Fibroblast of the aortic adventitia (primary cell): ENCODE results near the gene SYCE1L. TPM values are rescaled to one million over a fixed set of nuclear protein-coding genes. Genes with fewer than 3 reads are reported as not detected.

ENCODE experiments used
- DNase-seq: peaks from one replicate; pipeline ENCODE4 v3.0.0-alpha.2; 2010; ENCODE audit warnings: low read depth
- H3K4me3 ChIP-seq: 2 replicates; pipeline ENCODE4 v1.5.1; 2011; ENCODE audit warnings: low read depth, mild to moderate bottlenecking, control low read depth, low read length, moderate library complexity
- total RNA-seq: library from RNA; depleted of rRNA; stranded (reverse); fragments of >200 nt; gene quantifications from 2 replicates; pipeline ENCODE4 v1.2.3, GENCODE V29; 2012; ENCODE audit warnings: low replicate concordance
- TF ChIP-seq, protein P1 (sequence below): IDR thresholded peaks from 2 replicates; pipeline ENCODE4 v1.5.1; 2011; ENCODE audit warnings: mild to moderate bottlenecking, low read length, control low read depth, inconsistent platforms; ENCODE audit not compliant: insufficient read depth

SYCE1L gene
- total RNA-seq, 1 donor: 0.09 TPM

GRCh38 chr16:77250400-77250799 is 51.2 kb downstream of the SYCE1L start:
- TF ChIP-seq, protein P1, sequence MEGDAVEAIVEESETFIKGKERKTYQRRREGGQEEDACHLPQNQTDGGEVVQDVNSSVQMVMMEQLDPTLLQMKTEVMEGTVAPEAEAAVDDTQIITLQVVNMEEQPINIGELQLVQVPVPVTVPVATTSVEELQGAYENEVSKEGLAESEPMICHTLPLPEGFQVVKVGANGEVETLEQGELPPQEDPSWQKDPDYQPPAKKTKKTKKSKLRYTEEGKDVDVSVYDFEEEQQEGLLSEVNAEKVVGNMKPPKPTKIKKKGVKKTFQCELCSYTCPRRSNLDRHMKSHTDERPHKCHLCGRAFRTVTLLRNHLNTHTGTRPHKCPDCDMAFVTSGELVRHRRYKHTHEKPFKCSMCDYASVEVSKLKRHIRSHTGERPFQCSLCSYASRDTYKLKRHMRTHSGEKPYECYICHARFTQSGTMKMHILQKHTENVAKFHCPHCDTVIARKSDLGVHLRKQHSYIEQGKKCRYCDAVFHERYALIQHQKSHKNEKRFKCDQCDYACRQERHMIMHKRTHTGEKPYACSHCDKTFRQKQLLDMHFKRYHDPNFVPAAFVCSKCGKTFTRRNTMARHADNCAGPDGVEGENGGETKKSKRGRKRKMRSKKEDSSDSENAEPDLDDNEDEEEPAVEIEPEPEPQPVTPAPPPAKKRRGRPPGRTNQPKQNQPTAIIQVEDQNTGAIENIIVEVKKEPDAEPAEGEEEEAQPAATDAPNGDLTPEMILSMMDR: no peak
- DNase-seq: peak; percentile 88
- no peak overlapping the region for H3K4me3 ChIP-seq

Other genes with a start within 250 kb of the SYCE1L start
- gene MON1B, start 8.2 kb upstream of the SYCE1L start, total RNA-seq: 12.3 and 17.2 TPM in 2 replicates
- 0.08 and 0.27 TPM in 2 replicates for gene ADAMTS18, start 235.6 kb downstream of the SYCE1L start, total RNA-seq